Immature natural killer cell (primary cell): ENCODE data around the gene RANBP17. TPM values are rescaled to one million over a fixed set of nuclear protein-coding genes. Genes with fewer than 3 reads are reported as not detected.
"Not testable (repeated sequence)": the region's sequence is repeated elsewhere in the genome, so short reads cannot be mapped to it uniquely, and the experiment has no call there.

Experiments used
- DNase-seq, 3 donors: peaks; one replicate each; pipeline ENCODE4 v3.0.0; 2022; ENCODE audit warnings: mixed read lengths in 1 of 3
- H3K27ac Mint-ChIP-seq, 6 donors: one replicate each; pipeline ENCODE4 v1.8.0; 2020; ENCODE audit warnings: mixed read lengths in 6 of 6, mild to moderate bottlenecking in 5 of 6, inconsistent platforms in 4 of 6, moderate library complexity in 3 of 6
- H3K27me3 Mint-ChIP-seq, 3 donors: one replicate each; pipeline ENCODE4 v1.8.0; 2020 to 2021; ENCODE audit warnings: low read depth in 3 of 3, mild to moderate bottlenecking in 3 of 3, mixed read lengths in 3 of 3, moderate library complexity in 3 of 3, inconsistent platforms in 1 of 3
- H3K36me3 Mint-ChIP-seq, 3 donors: one replicate each; pipeline ENCODE4 v1.8.0; 2020; ENCODE audit warnings: mixed read lengths in 3 of 3, inconsistent platforms in 2 of 3, mild to moderate bottlenecking in 2 of 3
- H3K4me1 Mint-ChIP-seq, 2 donors: one replicate each; pipeline ENCODE4 v1.8.0; 2020; ENCODE audit warnings: inconsistent platforms in 2 of 2, mild to moderate bottlenecking in 2 of 2, mixed read lengths in 2 of 2, moderate library complexity in 1 of 2
- H3K4me3 Mint-ChIP-seq, 5 donors: one replicate each; pipeline ENCODE4 v1.8.0; 2020; ENCODE audit warnings: mild to moderate bottlenecking in 5 of 5, mixed read lengths in 5 of 5, inconsistent platforms in 3 of 5, moderate library complexity in 3 of 5
- H3K9me3 Mint-ChIP-seq, 6 donors: one replicate each; pipeline ENCODE4 v1.8.0; 2020; ENCODE audit warnings: mild to moderate bottlenecking in 6 of 6, mixed read lengths in 6 of 6, inconsistent platforms in 4 of 6, moderate library complexity in 3 of 6
- polyA plus RNA-seq, 3 donors: library from polyadenylated mRNA; unstranded; fragments of 300-500 nt; fragmentation: Illumina TruSeq; gene quantifications; one replicate each; pipeline ENCODE4 v1.2.3, GENCODE V29; 2021

Gene RANBP17
- polyA plus RNA-seq, 3 donors from 2014 or later: 0.91 to 4.8 (median 1.7) TPM

DNA sequence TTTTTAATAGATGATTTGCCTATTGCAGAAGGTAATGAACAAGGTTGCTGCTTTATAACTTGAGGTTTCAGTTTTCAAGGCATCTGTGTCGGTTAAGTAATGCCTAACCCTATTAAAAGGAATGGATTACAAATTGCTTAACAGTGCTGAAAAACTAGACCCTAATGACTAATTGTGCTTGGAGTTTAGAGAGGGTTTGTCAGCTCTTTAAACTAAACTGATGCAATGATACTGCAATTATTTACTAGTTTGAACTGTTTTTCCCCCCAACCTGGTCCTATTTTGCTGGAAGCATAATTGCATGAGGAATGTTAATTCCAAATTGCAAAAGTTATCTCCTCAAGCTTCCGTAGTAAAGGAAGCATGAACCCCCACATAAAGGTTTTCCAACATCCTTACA lies 407.9 kb downstream of the RANBP17 start:
- Mint-ChIP-seq H3K27ac (no peak overlapping the region), H3K4me1 (peaks cover 46 to 60% of the 10 kb centered on the region in 2 donors), H3K36me3 (peaks cover 0 to 3% (median 0%) of the 10 kb centered on the region in 3 donors), H3K9me3 (no peaks in the 10 kb centered on the region), H3K27me3 (peaks cover 0 to 2% (median 0%) of the 10 kb centered on the region in 3 donors), H3K4me3 (no peak overlapping the region)
- DNase-seq: no peak

DNA sequence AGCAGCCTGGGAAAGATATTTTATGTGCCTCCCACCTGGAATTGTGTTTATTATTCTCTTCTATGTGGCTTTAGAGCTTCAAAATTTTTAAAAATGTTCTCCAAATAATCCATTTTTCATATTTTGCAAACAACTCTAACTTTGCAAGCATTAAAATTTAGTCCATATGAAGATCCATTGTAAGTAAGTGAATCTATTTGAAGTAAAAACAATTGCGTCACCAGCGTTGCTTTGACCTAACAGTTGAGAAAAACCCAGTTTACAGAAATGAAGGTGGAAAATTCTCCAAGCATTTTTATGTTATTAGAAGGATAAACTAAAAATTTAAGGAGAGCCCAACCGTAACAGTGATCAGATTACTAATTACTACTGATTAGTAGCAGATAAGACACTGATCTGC lies 408.3 kb downstream of the RANBP17 start:
- Mint-ChIP-seq H3K27me3 (peaks cover 0 to 2% (median 0%) of the 10 kb centered on the region in 3 donors), H3K27ac (no peak overlapping the region), H3K4me3 (no peak overlapping the region), H3K36me3 (peaks cover 0 to 3% (median 0%) of the 10 kb centered on the region in 3 donors), H3K9me3 (no peaks in the 10 kb centered on the region), H3K4me1 (peaks cover 41 to 56% of the 10 kb centered on the region in 2 donors)
- DNase-seq: no peak

DNA sequence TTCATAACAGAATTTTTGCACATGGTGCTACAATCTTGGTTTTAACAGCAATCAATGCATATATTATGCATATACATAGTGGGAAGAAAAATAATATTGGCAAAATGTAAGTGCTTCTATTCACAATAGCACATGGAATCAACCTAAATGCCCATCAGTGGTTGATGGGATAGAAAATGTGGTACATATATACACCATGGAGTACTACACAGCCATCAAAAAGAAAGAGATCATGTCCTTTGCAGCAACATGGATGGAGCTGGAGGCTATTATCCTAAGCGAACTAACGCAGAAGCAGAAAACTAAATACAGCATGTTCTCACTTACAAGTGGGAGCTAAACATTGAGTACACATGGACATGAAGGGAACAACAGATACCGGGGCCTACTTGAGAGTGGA lies 410.0 kb downstream of the RANBP17 start:
- H3K27me3 Mint-ChIP-seq: peaks cover 0 to 2% (median 0%) of the 10 kb centered on the region in 3 donors
- peaks cover 0 to 3% (median 0%) of the 10 kb centered on the region in 3 donors for H3K36me3 Mint-ChIP-seq
- no peak for DNase-seq
- H3K27ac Mint-ChIP-seq: no peak overlapping the region
- H3K4me3 Mint-ChIP-seq: no peak overlapping the region
- H3K4me1 Mint-ChIP-seq: peaks cover 31 to 44% of the 10 kb centered on the region in 2 donors
- no peaks in the 10 kb centered on the region for H3K9me3 Mint-ChIP-seq

DNA sequence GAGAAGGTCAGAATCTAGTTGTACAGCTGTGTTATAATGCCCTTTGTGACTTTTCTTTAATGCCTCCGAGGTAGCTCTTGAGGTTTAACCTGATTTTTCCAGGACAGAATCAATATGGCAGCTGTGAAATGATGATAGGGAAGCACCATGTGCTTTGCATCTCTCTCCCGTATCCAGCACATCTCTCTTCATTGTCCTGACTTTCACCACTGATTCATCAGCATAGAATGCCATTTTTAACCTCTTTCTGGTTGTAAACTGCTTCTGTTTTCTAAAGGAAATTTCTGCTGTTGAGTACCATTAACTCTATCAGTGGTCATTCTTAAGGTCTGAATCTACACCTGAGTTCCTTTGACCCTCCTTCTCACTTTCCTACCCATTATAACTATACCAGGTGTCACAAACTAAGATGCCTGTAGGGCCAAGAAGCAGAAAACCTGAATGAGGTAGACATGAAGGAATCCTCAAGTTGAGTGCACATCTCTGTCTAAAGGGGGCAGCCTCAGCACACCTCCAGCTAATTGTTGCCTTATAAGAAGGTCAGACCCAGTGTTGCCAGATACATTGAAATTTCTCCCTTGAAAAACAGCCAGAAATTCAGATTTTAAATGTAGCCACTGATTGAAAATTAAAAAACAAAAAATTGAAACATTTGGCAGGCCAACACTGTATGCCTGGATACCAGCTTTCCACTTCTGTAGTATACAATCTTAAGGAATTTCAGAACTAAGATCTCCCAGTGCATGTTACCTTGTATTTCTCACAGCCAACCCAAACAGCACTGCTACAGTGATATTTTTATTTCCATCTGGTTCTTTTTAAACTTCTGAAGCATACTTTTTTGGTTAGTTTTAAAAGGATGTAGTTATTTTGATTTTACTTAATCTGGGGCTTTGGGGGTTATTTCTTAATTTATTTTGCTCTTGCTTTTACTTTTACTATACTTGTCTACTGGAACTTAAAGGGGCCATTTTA lies 411.5 kb downstream of the RANBP17 start:
- Mint-ChIP-seq H3K36me3 (peaks cover 0 to 3% (median 0%) of the 10 kb centered on the region in 3 donors), H3K4me1 (peaks cover 24 to 37% of the 10 kb centered on the region in 2 donors), H3K4me3 (peak overlapping the region in 1 of 5 donors; percentile 34), H3K27me3 (peaks cover 0 to 2% (median 2%) of the 10 kb centered on the region in 3 donors), H3K9me3 (no peaks in the 10 kb centered on the region), H3K27ac (no peak overlapping the region)
- DNase-seq: peak in 1 of 3 donors; percentile 17

DNA sequence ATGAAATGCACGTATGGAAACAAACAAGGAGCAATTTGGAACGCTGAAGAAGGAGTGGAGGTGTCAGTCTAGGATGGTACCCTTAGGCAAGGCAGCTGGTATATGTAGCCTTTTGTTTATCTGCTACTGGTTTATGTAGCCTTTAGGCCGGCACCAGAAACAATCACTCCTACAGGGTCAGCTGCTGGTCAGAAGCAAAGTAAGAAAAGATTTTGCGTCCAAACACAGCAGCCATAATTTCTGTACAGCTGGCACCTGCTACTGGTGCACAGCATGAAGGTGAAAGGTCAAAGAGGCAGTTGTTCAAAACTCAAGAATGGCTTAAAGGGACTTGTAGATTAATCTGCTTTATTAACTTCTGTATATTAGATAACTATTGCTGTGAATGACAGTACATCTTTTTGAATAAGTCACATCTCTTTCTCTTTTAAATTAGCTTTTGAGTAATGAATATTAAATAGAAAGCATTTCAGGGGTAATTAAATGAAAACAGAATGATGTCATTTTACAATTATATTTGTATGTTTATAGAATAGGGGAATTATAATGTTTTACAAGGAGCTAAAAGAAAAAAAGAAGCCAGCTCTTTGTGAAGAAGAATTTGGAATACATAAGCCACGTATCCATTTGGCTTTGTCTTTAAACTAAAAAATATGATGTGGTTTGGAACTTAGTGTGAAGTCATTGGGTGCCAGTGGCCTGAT lies 414.2 kb downstream of the RANBP17 start:
- no peak overlapping the region for H3K27ac Mint-ChIP-seq
- no peaks in the 10 kb centered on the region for H3K9me3 Mint-ChIP-seq
- H3K4me1 Mint-ChIP-seq: peaks cover 14 to 26% of the 10 kb centered on the region in 2 donors
- no peak for DNase-seq
- H3K36me3 Mint-ChIP-seq: peaks cover 0 to 3% (median 0%) of the 10 kb centered on the region in 3 donors
- peaks cover 0 to 2% (median 2%) of the 10 kb centered on the region in 3 donors for H3K27me3 Mint-ChIP-seq
- no peak overlapping the region for H3K4me3 Mint-ChIP-seq

DNA sequence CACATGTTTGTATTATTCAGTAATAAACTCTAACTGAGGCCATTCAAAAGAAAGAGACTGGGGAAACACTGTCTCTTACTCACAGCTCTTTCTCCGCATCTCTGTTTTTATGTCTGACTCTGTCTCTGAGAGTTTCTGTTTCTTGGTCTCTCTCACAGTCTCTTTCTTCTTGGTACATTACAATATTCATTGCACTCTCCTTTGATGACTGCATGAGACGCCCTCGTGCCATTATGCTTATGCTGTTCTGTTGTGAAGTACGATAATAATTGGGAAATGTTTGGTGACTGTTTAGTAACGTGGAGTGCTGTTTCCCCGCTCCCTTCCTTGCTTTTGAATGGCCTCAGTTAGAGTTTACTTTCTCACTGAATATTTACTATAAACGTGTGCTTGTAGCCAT lies 421.9 kb downstream of the RANBP17 start:
- Mint-ChIP-seq H3K36me3 (peaks cover 0 to 5% (median 0%) of the 10 kb centered on the region in 3 donors), H3K9me3 (no peaks in the 10 kb centered on the region), H3K4me1 (no peaks in the 10 kb centered on the region), H3K27me3 (peaks cover 0 to 5% (median 2%) of the 10 kb centered on the region in 3 donors), H3K27ac (no peak overlapping the region), H3K4me3 (no peak overlapping the region)
- DNase-seq: no peak

DNA sequence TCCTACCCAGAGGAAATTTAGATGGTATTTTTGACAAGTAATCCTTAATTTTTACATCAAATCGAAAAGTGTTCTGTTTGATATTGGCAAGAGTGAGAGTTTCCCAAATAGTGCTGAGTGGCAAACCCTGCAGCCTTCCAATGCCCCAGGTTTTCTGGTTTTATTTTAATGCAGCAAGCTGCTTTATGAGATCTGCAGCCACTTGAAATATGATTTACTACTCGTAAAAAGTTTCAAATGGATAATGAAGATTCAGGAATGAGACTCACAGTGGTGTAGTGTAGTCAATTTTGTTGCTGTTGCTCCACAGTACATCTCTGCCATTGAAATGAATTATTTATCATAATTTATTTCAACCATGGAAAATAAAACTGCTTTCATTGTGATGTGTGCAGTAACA lies 423.6 kb downstream of the RANBP17 start:
- H3K4me1 Mint-ChIP-seq: no peaks in the 10 kb centered on the region
- H3K4me3 Mint-ChIP-seq: no peak overlapping the region
- no peaks in the 10 kb centered on the region for H3K9me3 Mint-ChIP-seq
- H3K36me3 Mint-ChIP-seq: peaks cover 0 to 5% (median 0%) of the 10 kb centered on the region in 3 donors
- peaks cover 0 to 5% (median 2%) of the 10 kb centered on the region in 3 donors for H3K27me3 Mint-ChIP-seq
- no peak overlapping the region for H3K27ac Mint-ChIP-seq
- DNase-seq: no peak

DNA sequence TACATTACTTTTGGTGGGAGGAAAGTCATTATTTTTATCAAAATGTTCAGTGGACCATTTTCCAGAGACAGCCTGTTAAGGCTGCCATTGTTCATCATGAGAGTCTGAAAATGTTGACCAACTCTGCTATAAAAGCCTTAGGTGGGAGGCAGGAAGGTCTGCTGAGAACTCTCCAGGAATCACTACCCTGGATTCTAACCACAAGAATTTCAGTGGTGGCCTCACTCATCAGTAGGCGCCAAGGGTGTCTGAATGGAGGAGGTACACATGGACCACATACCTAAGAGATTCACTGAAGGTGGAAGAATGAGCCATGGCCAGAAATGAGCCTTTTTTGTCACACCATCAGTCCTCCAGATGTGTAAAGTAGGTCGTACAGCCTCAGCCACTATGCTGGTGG lies 426.2 kb downstream of the RANBP17 start:
- peaks cover 0 to 5% (median 3%) of the 10 kb centered on the region in 3 donors for H3K27me3 Mint-ChIP-seq
- H3K27ac Mint-ChIP-seq: no peak overlapping the region
- H3K4me1 Mint-ChIP-seq: no peaks in the 10 kb centered on the region
- no peaks in the 10 kb centered on the region for H3K9me3 Mint-ChIP-seq
- no peak overlapping the region for H3K4me3 Mint-ChIP-seq
- peaks cover 0 to 5% (median 0%) of the 10 kb centered on the region in 3 donors for H3K36me3 Mint-ChIP-seq
- no peak for DNase-seq

DNA sequence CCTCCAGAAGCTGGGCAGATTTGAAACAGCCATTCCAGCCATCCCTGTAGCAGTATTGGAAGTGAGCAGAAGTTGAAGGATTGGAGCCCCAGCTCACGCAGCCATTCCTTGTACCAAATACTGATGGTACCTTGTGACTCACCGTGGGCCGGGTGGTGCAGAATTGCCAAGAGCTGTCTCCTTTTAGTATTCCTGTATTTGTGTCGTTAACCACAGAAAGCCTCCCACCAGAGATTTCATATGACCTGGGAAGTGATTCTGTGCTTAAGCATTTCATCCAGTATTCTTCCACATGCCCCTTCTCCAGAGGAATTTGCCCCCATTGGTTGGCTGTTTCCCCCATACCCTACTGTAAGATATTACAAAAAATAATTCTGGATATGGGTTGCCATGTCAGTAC lies 429.6 kb downstream of the RANBP17 start:
- no peak overlapping the region for H3K27ac Mint-ChIP-seq
- H3K36me3 Mint-ChIP-seq: no peaks in the 10 kb centered on the region
- no peaks in the 10 kb centered on the region for H3K9me3 Mint-ChIP-seq
- H3K4me3 Mint-ChIP-seq: no peak overlapping the region
- H3K27me3 Mint-ChIP-seq: peaks cover 0 to 5% (median 4%) of the 10 kb centered on the region in 3 donors
- no peaks in the 10 kb centered on the region for H3K4me1 Mint-ChIP-seq
- no peak for DNase-seq

DNA sequence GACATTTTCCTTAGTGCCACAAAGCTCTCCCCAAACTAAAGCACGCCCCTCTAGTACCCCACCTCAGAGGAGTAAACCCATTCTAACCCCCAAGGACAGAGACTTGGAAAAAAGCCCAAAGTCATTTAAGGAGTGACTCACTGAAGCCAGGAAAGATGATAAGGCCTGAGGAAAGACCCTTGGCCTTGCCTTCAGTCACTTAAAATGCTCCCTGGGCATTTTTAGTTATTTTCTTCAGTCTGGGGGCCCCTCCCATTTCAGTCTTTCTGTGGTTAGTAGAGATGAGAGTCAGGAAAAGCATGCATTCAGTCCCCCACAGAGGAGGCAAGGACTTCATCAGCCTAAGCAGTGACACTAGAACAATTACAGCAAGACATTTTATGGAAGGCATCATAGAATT lies 433.5 kb downstream of the RANBP17 start:
- Mint-ChIP-seq H3K27ac (no peak overlapping the region), H3K36me3 (no peaks in the 10 kb centered on the region), H3K4me3 (no peak overlapping the region), H3K4me1 (no peaks in the 10 kb centered on the region), H3K9me3 (no peaks in the 10 kb centered on the region), H3K27me3 (peaks cover 0 to 4% (median 0%) of the 10 kb centered on the region in 3 donors)
- no peak for DNase-seq

DNA sequence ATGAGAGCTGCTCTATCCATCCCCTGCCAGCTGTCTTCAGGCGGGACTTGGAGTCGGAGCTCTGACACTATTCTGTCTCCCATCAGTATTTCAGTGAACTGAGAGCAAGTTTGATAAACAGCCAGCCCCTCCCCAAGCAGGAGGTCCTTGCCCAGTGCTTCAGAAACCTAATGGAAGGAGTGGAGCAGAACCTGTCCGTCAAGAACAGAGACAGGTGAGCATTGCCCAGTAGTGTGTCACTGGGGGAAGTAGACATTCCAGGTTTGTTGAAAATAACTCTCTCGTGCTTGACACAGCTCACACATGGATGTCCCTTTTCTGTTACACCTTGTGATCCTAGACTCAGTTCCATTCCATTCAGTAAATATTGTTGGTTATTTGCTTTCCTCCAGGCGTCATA lies 434.0 kb downstream of the RANBP17 start:
- H3K9me3 Mint-ChIP-seq: no peaks in the 10 kb centered on the region
- no peak overlapping the region for H3K4me3 Mint-ChIP-seq
- no peak overlapping the region for H3K27ac Mint-ChIP-seq
- no peaks in the 10 kb centered on the region for H3K36me3 Mint-ChIP-seq
- no peaks in the 10 kb centered on the region for H3K4me1 Mint-ChIP-seq
- H3K27me3 Mint-ChIP-seq: peaks cover 0 to 4% (median 0%) of the 10 kb centered on the region in 3 donors
- DNase-seq: no peak

DNA sequence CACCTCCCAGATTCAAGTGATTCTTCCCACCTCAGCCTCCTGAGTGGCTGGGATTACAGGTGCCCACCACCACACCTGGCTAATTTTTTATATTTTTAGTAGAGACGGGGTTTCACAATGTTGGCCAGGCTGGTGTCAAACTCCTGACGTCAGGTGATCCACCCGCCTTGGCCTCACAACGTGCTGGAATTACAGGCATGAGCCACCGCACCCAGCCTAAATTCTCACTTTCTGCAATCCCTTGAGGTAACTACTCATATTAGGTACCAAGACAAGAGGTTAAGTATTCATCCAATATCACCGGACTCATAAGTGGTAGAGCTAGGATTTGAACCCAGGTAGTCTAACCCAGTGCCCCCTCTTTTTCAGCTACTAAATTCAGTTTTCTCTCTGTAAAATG lies 436.1 kb downstream of the RANBP17 start:
- H3K4me1 Mint-ChIP-seq, DNase-seq, H3K4me3 Mint-ChIP-seq, H3K27me3 Mint-ChIP-seq, H3K9me3 Mint-ChIP-seq, H3K27ac Mint-ChIP-seq, H3K36me3 Mint-ChIP-seq: not testable (repeated sequence)

DNA sequence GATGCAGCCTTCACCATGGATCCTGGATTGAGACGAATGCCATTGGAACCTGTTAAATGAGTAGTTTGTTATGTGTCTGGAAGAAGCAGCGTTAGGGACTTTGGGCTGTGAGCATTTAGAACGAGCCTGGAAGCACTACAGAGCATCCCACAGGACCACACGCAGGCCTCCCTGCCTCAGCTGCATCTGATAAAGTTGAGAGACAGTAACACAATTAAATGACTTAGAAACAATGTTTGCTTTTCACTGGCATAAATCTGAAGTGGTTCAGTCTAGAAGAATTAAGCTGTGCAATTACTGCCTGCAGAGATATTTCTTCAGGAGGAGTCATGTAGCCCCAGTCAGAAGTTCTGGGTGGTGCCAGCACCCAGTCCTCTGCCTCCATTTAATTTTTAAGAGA lies 437.4 kb downstream of the RANBP17 start:
- Mint-ChIP-seq H3K27me3 (peaks cover 0 to 9% (median 5%) of the 10 kb centered on the region in 3 donors), H3K4me3 (no peak overlapping the region), H3K27ac (no peak overlapping the region), H3K9me3 (no peaks in the 10 kb centered on the region), H3K36me3 (peaks cover 0 to 7% (median 0%) of the 10 kb centered on the region in 3 donors), H3K4me1 (no peaks in the 10 kb centered on the region)
- DNase-seq: no peak

DNA sequence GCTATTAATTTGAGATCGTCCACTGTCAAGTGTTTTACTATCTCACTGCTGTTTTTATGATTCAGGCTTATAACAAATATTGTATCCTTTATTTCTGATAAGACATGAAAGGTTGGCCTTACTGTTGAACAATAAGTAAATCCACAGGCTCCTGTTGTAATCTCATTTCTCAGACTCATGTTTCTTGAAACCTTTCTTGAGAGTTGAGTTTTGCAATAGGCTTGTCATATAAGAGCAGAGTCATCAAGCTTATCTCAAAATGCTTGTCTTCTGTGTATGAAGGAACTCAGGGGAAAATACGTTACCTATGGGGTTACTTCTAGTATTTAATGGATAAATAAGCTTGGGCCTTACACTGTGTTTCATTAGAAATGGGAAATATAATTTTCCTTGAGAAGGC lies 438.0 kb downstream of the RANBP17 start:
- H3K4me1 Mint-ChIP-seq: no peaks in the 10 kb centered on the region
- peaks cover 3 to 15% (median 9%) of the 10 kb centered on the region in 3 donors for H3K27me3 Mint-ChIP-seq

More for the DNA sequence above, 438.0 kb downstream of the RANBP17 start:
- no peak overlapping the region for H3K4me3 Mint-ChIP-seq
- peaks cover 0 to 7% (median 0%) of the 10 kb centered on the region in 3 donors for H3K36me3 Mint-ChIP-seq
- no peak for DNase-seq
- H3K9me3 Mint-ChIP-seq: no peaks in the 10 kb centered on the region
- no peak overlapping the region for H3K27ac Mint-ChIP-seq
